ENCODE results near the gene OR2A7.
"Not testable (repeated sequence)": the region's sequence is repeated elsewhere in the genome, so short reads cannot be mapped to it uniquely, and the experiment has no call there.

- TF ChIP-seq CTCF (IDR thresholded peaks at IDR 0.05 in 4 of 5, conservative IDR thresholded peaks at IDR 0.05 in 1 of 5); POLR2A (IDR thresholded peaks at IDR 0.05): not testable (repeated sequence)
These were observed 31.6 kb downstream of the OR2A7 start for GRCh38 chr7:144233039-144233438.

All from gastrocnemius medialis (tissue), 4 donors.